Body of pancreas (tissue), 4 donors: ENCODE results near the gene TPK1.

ENCODE experiments used
- CTCF ChIP-seq, 7 experiments: fragments of 450-650 bp in 4 of 7; fragments of 200-600 bp in 3 of 7; sonication (generic) in 3 of 7; IDR thresholded peaks; one replicate each; pipeline ENCODE4 v1.5.1; 2016 to 2019; ENCODE audit warnings: antibody characterized with exemption in 7 of 7
- POLR2A ChIP-seq, 3 donors: fragments of 450-650 bp; IDR thresholded peaks; one replicate each; pipeline ENCODE4 v1.6.1; 2016; ENCODE audit warnings: antibody characterized with exemption in 3 of 3, mild to moderate bottlenecking in 2 of 3

GRCh38 chr7:144728551-144728950 lies 107.3 kb downstream of the TPK1 start:
- TF ChIP-seq CTCF (IDR thresholded peaks at IDR 0.05), result no peak
- TF ChIP-seq POLR2A (IDR thresholded peaks at IDR 0.05), result no peak
